ENCODE results near the gene KRTAP10-1.

KRTAP10-1 gene

DNA sequence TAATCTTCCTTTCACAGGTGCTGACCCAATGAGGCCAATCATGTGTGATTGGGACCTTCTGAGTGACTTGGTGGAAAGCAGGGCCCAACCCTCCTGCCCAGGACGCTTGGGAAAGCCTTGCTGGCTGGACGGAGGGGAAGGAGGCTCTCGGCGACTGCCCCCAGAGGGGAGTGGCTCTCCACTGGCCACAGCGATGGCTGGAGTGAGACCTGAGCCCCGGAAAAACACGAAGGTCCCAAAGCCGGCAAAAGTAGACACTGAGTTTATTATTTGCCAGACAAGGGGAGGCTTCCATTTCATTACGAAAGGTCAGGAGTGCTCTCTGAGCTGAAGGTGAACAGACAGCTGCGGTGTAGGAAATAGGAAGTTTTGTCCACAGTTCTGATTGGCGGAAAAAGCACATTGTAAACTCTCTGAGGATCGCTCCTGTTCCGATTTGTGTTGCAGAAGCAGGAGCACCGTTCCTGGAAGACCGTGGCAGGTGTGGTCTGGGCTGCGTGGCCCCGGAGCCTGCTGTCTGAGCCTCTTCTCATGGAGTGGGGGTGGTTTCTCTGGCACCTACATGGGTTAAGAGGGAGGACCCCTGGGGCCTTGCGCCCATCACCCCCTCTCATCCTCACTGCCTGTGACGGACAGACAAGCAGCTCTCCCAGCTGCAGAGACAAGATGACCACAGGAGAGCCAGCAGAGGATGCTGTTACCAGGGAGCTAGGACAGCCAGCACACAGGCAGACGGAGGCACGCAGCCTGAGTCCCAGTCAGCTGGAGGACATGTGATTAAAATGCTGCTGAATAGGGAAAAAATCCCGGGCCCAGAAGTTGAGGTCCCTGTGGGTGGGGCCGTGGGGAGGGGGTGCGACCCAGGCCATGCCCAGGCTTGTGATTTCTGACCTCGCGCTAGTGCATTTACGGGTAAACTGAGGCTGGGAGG, 41.5 kb downstream of the KRTAP10-1 start:
- no peak for DNase-seq
- intact Hi-C loops (cut with DNase I), result no loop called here

GRCh38 chr21:44497703-44498126, 42.3 kb downstream of the KRTAP10-1 start:
- DNase-seq, result no peak
- intact Hi-C loops (cut with DNase I), result no loop called here

- no peak for DNase-seq
- intact Hi-C loops (cut with DNase I), result no loop called here
These were observed 43.1 kb downstream of the KRTAP10-1 start for GRCh38 chr21:44496564-44497550.

GRCh38 chr21:44495611-44496563, 44.1 kb downstream of the KRTAP10-1 start:
- no peak for DNase-seq

GRCh38 chr21:44494956-44495355, 45.0 kb downstream of the KRTAP10-1 start:
- intact Hi-C loops (cut with DNase I), result no loop called here
- no peak for DNase-seq

More at GRCh38 chr21:44495611-44496563, 44.1 kb downstream of the KRTAP10-1 start:
- intact Hi-C loops (cut with DNase I), result no loop called here

- intact Hi-C loops (cut with DNase I), result no loop called here
- DNase-seq, result no peak
These were observed 45.6 kb downstream of the KRTAP10-1 start for GRCh38 chr21:44494418-44494817.

DNA sequence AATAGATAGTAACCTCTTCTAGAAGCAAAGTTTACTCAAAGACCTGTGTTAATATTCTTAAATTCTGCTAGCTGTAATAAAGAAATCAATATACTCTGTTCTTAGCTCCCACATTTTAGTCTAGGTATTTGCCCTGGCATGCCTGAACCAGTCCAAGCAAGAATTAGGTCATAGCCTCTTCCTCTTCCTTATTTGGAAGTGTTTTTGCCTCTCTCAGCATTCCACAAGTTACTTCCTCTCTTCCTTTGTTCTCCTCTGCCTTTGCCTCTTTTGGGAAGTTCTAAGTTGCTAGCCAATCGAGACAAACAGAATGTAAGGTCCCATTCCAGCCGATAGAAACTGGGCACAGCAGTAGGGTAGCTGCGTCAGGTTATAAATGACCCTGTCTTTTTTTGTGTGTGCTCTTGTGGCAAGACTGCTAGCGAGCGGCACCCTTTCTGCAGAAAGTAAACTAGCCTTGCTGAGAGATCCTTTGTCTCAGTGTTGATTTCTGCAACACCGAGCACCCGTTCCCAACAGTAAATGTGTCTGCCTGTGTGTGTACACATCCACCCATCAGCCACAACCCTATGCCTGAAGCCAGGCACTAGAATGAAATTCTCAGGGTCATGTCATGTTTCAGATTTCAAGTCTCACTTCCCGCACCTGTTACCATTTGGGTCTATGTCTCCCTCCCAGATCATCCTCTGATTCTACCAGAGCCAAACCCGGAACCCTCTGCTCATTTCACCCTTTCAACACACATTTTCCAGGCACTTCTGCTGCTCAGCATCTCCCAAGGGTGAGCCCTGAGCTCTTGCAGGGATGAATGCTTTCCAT, 47.2 kb downstream of the KRTAP10-1 start:
- DNase-seq, result no peak
- intact Hi-C loops (cut with DNase I), result no loop called here

DNA sequence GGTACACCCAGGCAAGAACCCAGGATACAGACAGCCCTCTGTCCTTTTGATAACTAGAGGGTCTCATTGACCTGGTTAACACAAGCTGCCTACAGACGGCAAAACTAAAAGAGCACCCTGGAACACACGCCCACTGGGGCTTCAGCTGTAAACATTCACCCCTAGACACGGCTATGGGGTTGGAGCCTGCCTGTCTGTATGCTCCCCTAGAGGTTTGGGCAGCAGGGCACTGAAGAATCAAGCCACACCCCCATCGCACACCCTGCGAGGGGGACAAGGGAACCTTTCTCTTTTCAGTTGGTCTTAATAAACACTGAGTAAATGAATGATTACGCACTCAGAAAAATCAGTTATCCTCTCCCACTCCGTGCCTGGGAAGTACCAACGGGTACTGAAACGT, 49.2 kb downstream of the KRTAP10-1 start:
- no peak for DNase-seq
- intact Hi-C loops (cut with DNase I), result no loop called here

DNA sequence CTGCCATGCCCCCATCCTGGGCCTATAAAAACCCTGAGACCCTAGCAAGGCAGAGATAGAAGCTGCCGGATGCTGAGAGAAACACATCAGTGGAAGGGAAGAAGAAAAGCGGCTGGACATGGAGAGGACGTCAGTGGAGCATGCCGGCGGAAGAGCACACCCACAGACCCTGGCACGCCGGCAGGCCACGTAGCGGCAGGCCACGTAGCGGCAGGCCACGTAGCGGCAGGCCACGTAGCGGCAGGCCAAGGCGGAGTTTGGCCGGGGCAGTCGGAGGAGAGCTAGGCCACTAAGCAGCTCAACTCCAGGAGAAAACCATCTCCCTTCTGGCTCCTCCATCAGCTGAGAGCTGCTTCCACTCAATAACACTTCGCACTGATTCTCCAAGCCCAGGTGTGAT, 49.6 kb downstream of the KRTAP10-1 start:
- intact Hi-C loops (cut with DNase I), result no loop called here
- DNase-seq, result no peak

- intact Hi-C loops (cut with DNase I), result no loop called here
- DNase-seq, result no peak
These were observed 50.0 kb downstream of the KRTAP10-1 start for GRCh38 chr21:44489962-44490361.

Data from head of caudate nucleus (tissue), 42 donors.